Osteocyte (in vitro differentiated cells): ENCODE data around the gene KRTAP5-7. TPM values are rescaled to one million over a fixed set of nuclear protein-coding genes. Genes with fewer than 3 reads are reported as not detected.
"Not testable (repeated sequence)": the region's sequence is repeated elsewhere in the genome, so short reads cannot be mapped to it uniquely, and the experiment has no call there.

ENCODE experiments used
- DNase-seq: peaks from one replicate; pipeline ENCODE4 v3.0.0; 2021; ENCODE audit warnings: mixed read lengths; ENCODE audit not compliant: unreplicated experiment; ENCODE audit errors: extremely low spot score
- H3K27ac Mint-ChIP-seq: one replicate; pipeline ENCODE4 v1.8.0; 2021; ENCODE audit warnings: mild to moderate bottlenecking, mixed read lengths; ENCODE audit not compliant: unreplicated experiment
- H3K27me3 Mint-ChIP-seq: one replicate; pipeline ENCODE4 v1.8.0; 2021; ENCODE audit warnings: mixed read lengths; ENCODE audit not compliant: unreplicated experiment
- H3K36me3 Mint-ChIP-seq: one replicate; pipeline ENCODE4 v1.8.0; 2021; ENCODE audit warnings: mixed read lengths; ENCODE audit not compliant: unreplicated experiment
- H3K4me1 Mint-ChIP-seq: one replicate; pipeline ENCODE4 v1.8.0; 2021; ENCODE audit warnings: mixed read lengths; ENCODE audit not compliant: unreplicated experiment
- H3K4me3 Mint-ChIP-seq: one replicate; pipeline ENCODE4 v1.8.0; 2021; ENCODE audit warnings: mild to moderate bottlenecking, moderate library complexity, mixed read lengths; ENCODE audit not compliant: unreplicated experiment
- H3K9me3 Mint-ChIP-seq: one replicate; pipeline ENCODE4 v1.8.0; 2021; ENCODE audit warnings: mixed read lengths; ENCODE audit not compliant: unreplicated experiment
- CTCF ChIP-seq: fragments of 200-600 bp; sonication (generic); IDR thresholded peaks from 2 replicates; pipeline ENCODE4 v1.5.0; 2021; ENCODE audit warnings: antibody characterized with exemption, mild to moderate bottlenecking, moderate library complexity
- total RNA-seq: library from RNA; stranded (reverse); gene quantifications from 2 replicates; pipeline ENCODE4 v1.2.1, GENCODE V29; 2021

KRTAP5-7 gene
- total RNA-seq, 1 donor from 2014 or later, result not detected

- no peaks in the 10 kb centered on the region for H3K36me3 Mint-ChIP-seq
- H3K27ac Mint-ChIP-seq, result no peak overlapping the region
- H3K4me1 Mint-ChIP-seq, result no peaks in the 10 kb centered on the region
- no peaks in the 10 kb centered on the region for H3K9me3 Mint-ChIP-seq
- H3K4me3 Mint-ChIP-seq, result no peak overlapping the region
- no peak for TF ChIP-seq CTCF
- no peaks in the 10 kb centered on the region for H3K27me3 Mint-ChIP-seq
- no peak for DNase-seq
Measured at GRCh38 chr11:71535825-71536224, 8.8 kb downstream of the KRTAP5-7 start.

GRCh38 chr11:71537537-71537936 is 10.5 kb downstream of the KRTAP5-7 start:
- peak; percentile 70 for DNase-seq
- H3K9me3 Mint-ChIP-seq, result no peaks in the 10 kb centered on the region
- no peak overlapping the region for H3K4me3 Mint-ChIP-seq
- no peak for TF ChIP-seq CTCF
- H3K27me3 Mint-ChIP-seq, result peaks cover 4% of the 10 kb centered on the region
- H3K4me1 Mint-ChIP-seq, result no peaks in the 10 kb centered on the region
- H3K36me3 Mint-ChIP-seq, result no peaks in the 10 kb centered on the region
- H3K27ac Mint-ChIP-seq, result no peak overlapping the region

- not testable (repeated sequence) for H3K4me3 Mint-ChIP-seq, H3K4me1 Mint-ChIP-seq, H3K27me3 Mint-ChIP-seq, H3K9me3 Mint-ChIP-seq, H3K36me3 Mint-ChIP-seq, H3K27ac Mint-ChIP-seq
- DNase-seq, result peak; percentile 70
Measured at GRCh38 chr11:71537977-71538665, 11.1 kb downstream of the KRTAP5-7 start, which contains the start of gene KRTAP5-8. TSS of gene KRTAP5-8 (plus strand) at chr11:71538025. CDS start at chr11:71538056, 31 bp downstream.

GRCh38 chr11:71538666-71538990 is 11.6 kb downstream of the KRTAP5-7 start:
- no peaks in the 10 kb centered on the region for H3K36me3 Mint-ChIP-seq
- H3K4me3 Mint-ChIP-seq, result no peak overlapping the region
- no peak overlapping the region for H3K27ac Mint-ChIP-seq
- no peaks in the 10 kb centered on the region for H3K4me1 Mint-ChIP-seq
- H3K27me3 Mint-ChIP-seq, result peaks cover 4% of the 10 kb centered on the region
- no peak for DNase-seq
- no peaks in the 10 kb centered on the region for H3K9me3 Mint-ChIP-seq
- TF ChIP-seq CTCF, result no peak

GRCh38 chr11:71539017-71539416 is 11.9 kb downstream of the KRTAP5-7 start:
- H3K27ac Mint-ChIP-seq, result no peak overlapping the region

GRCh38 chr11:71539971-71540370 is 12.9 kb downstream of the KRTAP5-7 start:
- not testable (repeated sequence) for H3K9me3 Mint-ChIP-seq, H3K36me3 Mint-ChIP-seq, H3K4me3 Mint-ChIP-seq, H3K4me1 Mint-ChIP-seq, H3K27ac Mint-ChIP-seq, DNase-seq, H3K27me3 Mint-ChIP-seq

More at GRCh38 chr11:71539017-71539416, 11.9 kb downstream of the KRTAP5-7 start:
- no peak for TF ChIP-seq CTCF
- Mint-ChIP-seq H3K4me1 (no peaks in the 10 kb centered on the region), H3K4me3 (no peak overlapping the region), H3K9me3 (no peaks in the 10 kb centered on the region), H3K36me3 (no peaks in the 10 kb centered on the region), H3K27me3 (peaks cover 4% of the 10 kb centered on the region)
- peak; percentile 51 for DNase-seq

GRCh38 chr11:71540521-71541304 is 13.6 kb downstream of the KRTAP5-7 start:
- DNase-seq, H3K36me3 Mint-ChIP-seq, H3K4me3 Mint-ChIP-seq, H3K9me3 Mint-ChIP-seq, H3K27me3 Mint-ChIP-seq, H3K27ac Mint-ChIP-seq, H3K4me1 Mint-ChIP-seq: not testable (repeated sequence)
